Measurements from ENCODE around the gene RBBP8NL.

GRCh38 chr20:62421716-62421990 is 5.7 kb downstream of the RBBP8NL start:
- TF ChIP-seq CTCF (IDR thresholded peaks at IDR 0.05; ENCODE audit: low read length) (no peak), EZH2 (IDR thresholded peaks at IDR 0.05; ENCODE audit: borderline replicate concordance, low read length) (no peak)

All from OCI-LY1 (cell line).